ENCODE results near the gene DEXI.
A peak's percentile ranks its signal among the peaks of the same experiment; 100 is the strongest.
"Not testable (repeated sequence)": the region's sequence is repeated elsewhere in the genome, so short reads cannot be mapped to it uniquely, and the experiment has no call there.

Gene DEXI

GRCh38 chr16:10970065-10970464, 27.8 kb upstream of the DEXI start:
- TF ChIP-seq CTCF (IDR thresholded peaks at IDR 0.05; ENCODE audit: borderline replicate concordance, control extremely low read depth, extremely low read depth, insufficient read depth, missing control alignments): no peak
- in situ Hi-C loops (cut with MboI; ENCODE audit: low sequenced_read_pairs, unreplicated experiment): loop anchor here (25.0 kb wide), 3 partner anchors 567 to 842 kb away; a partner anchor contains a TSS
- no peak for DNase-seq (ENCODE audit: low spot score)

- no peak for DNase-seq (ENCODE audit: low spot score)
- in situ Hi-C loops (cut with MboI; ENCODE audit: low sequenced_read_pairs, unreplicated experiment): loop anchor here (10.0 to 25.0 kb wide), 4 partner anchors 285 to 843 kb away; partner anchors contain the start of gene SOCS1
- no peak for TF ChIP-seq CTCF (IDR thresholded peaks at IDR 0.05; ENCODE audit: borderline replicate concordance, control extremely low read depth, extremely low read depth, insufficient read depth, missing control alignments)
These were observed 27.3 kb upstream of the DEXI start for GRCh38 chr16:10969615-10970014.

GRCh38 chr16:10968498-10968897, 26.2 kb upstream of the DEXI start:
- in situ Hi-C loops (cut with MboI; ENCODE audit: low sequenced_read_pairs, unreplicated experiment): loop anchor here (10.0 to 25.0 kb wide), 4 partner anchors 286 to 844 kb away; partner anchors contain the start of gene SOCS1
- DNase-seq (ENCODE audit: low spot score): no peak
- TF ChIP-seq CTCF (IDR thresholded peaks at IDR 0.05; ENCODE audit: borderline replicate concordance, control extremely low read depth, extremely low read depth, insufficient read depth, missing control alignments): no peak

- DNase-seq (ENCODE audit: low spot score): no peak
- in situ Hi-C loops (cut with MboI; ENCODE audit: low sequenced_read_pairs, unreplicated experiment): loop anchor here (10.0 to 25.0 kb wide), 4 partner anchors 287 to 844 kb away; partner anchors contain the start of gene SOCS1
- no peak for TF ChIP-seq CTCF (IDR thresholded peaks at IDR 0.05; ENCODE audit: borderline replicate concordance, control extremely low read depth, extremely low read depth, insufficient read depth, missing control alignments)
These were observed 25.7 kb upstream of the DEXI start for GRCh38 chr16:10967986-10968385.

- DNase-seq (ENCODE audit: low spot score): not testable (repeated sequence)
- in situ Hi-C loops (cut with MboI; ENCODE audit: low sequenced_read_pairs, unreplicated experiment): loop anchor here (10.0 to 25.0 kb wide), 4 partner anchors 288 to 846 kb away; partner anchors contain the start of gene SOCS1
These were observed 24.3 kb upstream of the DEXI start for GRCh38 chr16:10966559-10966958.

GRCh38 chr16:10966129-10966528, 23.9 kb upstream of the DEXI start:
- in situ Hi-C loops (cut with MboI; ENCODE audit: low sequenced_read_pairs, unreplicated experiment): loop anchor here (10.0 to 25.0 kb wide), 4 partner anchors 289 to 846 kb away; partner anchors contain the start of gene SOCS1
- no peak for DNase-seq (ENCODE audit: low spot score)
- TF ChIP-seq CTCF (IDR thresholded peaks at IDR 0.05; ENCODE audit: borderline replicate concordance, control extremely low read depth, extremely low read depth, insufficient read depth, missing control alignments): no peak

- peak; percentile 69 for DNase-seq (ENCODE audit: low spot score)
- in situ Hi-C loops (cut with MboI; ENCODE audit: low sequenced_read_pairs, unreplicated experiment): loop anchor here (10.0 to 25.0 kb wide), 4 partner anchors 289 to 847 kb away; partner anchors contain the start of gene SOCS1
- TF ChIP-seq CTCF (IDR thresholded peaks at IDR 0.05; ENCODE audit: borderline replicate concordance, control extremely low read depth, extremely low read depth, insufficient read depth, missing control alignments): no peak
These were observed 23.3 kb upstream of the DEXI start for GRCh38 chr16:10965440-10966061.
